ENCODE measurements around the gene MLXIP. TPM values are rescaled to one million over a fixed set of nuclear protein-coding genes. Genes with fewer than 3 reads are reported as not detected.

The MLXIP gene
- total RNA-seq, 1 experiment from 2014 or later: 32.4 TPM

- Histone ChIP-seq H2AK5ac (ENCODE audit: insufficient read length, low read length) (no peak overlapping the region), H3K9ac (ENCODE audit: extremely low read depth, insufficient read length, low read length) (no peak overlapping the region), H4K5ac (ENCODE audit: insufficient read length, low read depth, low read length) (no peak overlapping the region), H2BK5ac (ENCODE audit: insufficient read length, low read length) (no peak overlapping the region), H3K14ac (ENCODE audit: insufficient read depth, low read length) (no peak overlapping the region), H4K20me1 (ENCODE audit: control insufficient read depth, insufficient read depth, insufficient read length) (no peaks in the 10 kb centered on the region), H4K8ac (replicated peaks; ENCODE audit: insufficient read length, low read depth, low read length) (no peak overlapping the region), H2BK15ac (ENCODE audit: low read depth, low read length) (no peak overlapping the region), H3K79me1 (ENCODE audit: insufficient read depth, low read depth, low read length, poor library complexity, severe bottlenecking) (no peaks in the 10 kb centered on the region), H2BK12ac (ENCODE audit: insufficient read length, low read depth, low read length) (no peak overlapping the region), H3K4ac (ENCODE audit: low read depth, low read length) (no peak overlapping the region), H3K79me2 (ENCODE audit: insufficient read depth, low read length) (no peaks in the 10 kb centered on the region), H3T11ph (ENCODE audit: low read length) (no peak overlapping the region), H3K27me3 (ENCODE audit: insufficient read depth, low read length) (no peaks in the 10 kb centered on the region), H3K56ac (ENCODE audit: insufficient read length, low read depth, low read length) (no peak overlapping the region), H3K9me3 (ENCODE audit: control insufficient read depth, low read depth, low read length) (peaks cover 24% of the 10 kb centered on the region), H3K27ac (ENCODE audit: insufficient read length, low read depth, low read length) (no peak overlapping the region), H3K23ac (ENCODE audit: insufficient read length, low read depth, low read length) (no peak overlapping the region), H2BK120ac (ENCODE audit: low read depth, low read length, poor library complexity, severe bottlenecking) (no peak overlapping the region), H3K4me2 (ENCODE audit: insufficient read depth, insufficient read length, low read length) (no peak overlapping the region), H3K4me1 (ENCODE audit: insufficient read depth, low read length) (no peaks in the 10 kb centered on the region), H2AFZ (ENCODE audit: low read length) (no peak overlapping the region), H3K23me2 (ENCODE audit: insufficient read length, low read depth, low read length, poor library complexity, severe bottlenecking) (no peaks in the 10 kb centered on the region), H4K91ac (ENCODE audit: insufficient read length, low read depth, low read length) (no peak overlapping the region), H2BK20ac (ENCODE audit: low read depth, low read length, poor library complexity, severe bottlenecking) (no peak overlapping the region), H3K18ac (ENCODE audit: insufficient read length, low read depth, low read length) (no peak overlapping the region)
- H3K4me1 Mint-ChIP-seq: peaks cover 0 to 9% of the 10 kb centered on the region in 2 experiments; a peak in 2 of 4 replicates
- WGBS (ENCODE audit: extremely low coverage, insufficient read length, low lambda C conversion rate): no CpG with 5 or more reads among the region's 21 CpGs
- H3K27ac Mint-ChIP-seq: no peak overlapping the region
- H3K4me3 Mint-ChIP-seq: no peak overlapping the region
- H3K9me3 Mint-ChIP-seq: peaks cover 26 to 29% of the 10 kb centered on the region in 2 experiments
- no peaks in the 10 kb centered on the region; the same call in 1 of the 2 replicates for H3K27me3 Mint-ChIP-seq (ENCODE audit: low read depth)
- H3K36me3 Mint-ChIP-seq (ENCODE audit: insufficient read depth in 1 of 3, low read depth in 3 of 3): peaks cover 49 to 52% (median 50%) of the 10 kb centered on the region in 3 experiments
- TF ChIP-seq, protein P1, sequence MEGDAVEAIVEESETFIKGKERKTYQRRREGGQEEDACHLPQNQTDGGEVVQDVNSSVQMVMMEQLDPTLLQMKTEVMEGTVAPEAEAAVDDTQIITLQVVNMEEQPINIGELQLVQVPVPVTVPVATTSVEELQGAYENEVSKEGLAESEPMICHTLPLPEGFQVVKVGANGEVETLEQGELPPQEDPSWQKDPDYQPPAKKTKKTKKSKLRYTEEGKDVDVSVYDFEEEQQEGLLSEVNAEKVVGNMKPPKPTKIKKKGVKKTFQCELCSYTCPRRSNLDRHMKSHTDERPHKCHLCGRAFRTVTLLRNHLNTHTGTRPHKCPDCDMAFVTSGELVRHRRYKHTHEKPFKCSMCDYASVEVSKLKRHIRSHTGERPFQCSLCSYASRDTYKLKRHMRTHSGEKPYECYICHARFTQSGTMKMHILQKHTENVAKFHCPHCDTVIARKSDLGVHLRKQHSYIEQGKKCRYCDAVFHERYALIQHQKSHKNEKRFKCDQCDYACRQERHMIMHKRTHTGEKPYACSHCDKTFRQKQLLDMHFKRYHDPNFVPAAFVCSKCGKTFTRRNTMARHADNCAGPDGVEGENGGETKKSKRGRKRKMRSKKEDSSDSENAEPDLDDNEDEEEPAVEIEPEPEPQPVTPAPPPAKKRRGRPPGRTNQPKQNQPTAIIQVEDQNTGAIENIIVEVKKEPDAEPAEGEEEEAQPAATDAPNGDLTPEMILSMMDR (conservative IDR thresholded peaks at IDR 0.05): no peak
- DNase-seq: no peak
Observed at GRCh38 chr12:122141911-122142725, 63.6 kb downstream of the MLXIP start.

Measured in H9 (cell line).